ENCODE results near the gene DIAPH1. TPM values are rescaled to one million over a fixed set of nuclear protein-coding genes. Genes with fewer than 3 reads are reported as not detected.

Gene DIAPH1
- total RNA-seq, 1 donor from 2014 or later = 16.7 TPM

Small RNA genes within 50 kb of the gene (small RNA-seq; reads per million reads assigned to genes)
- gene RPS27AP10 = not detected

Other genes with a start within 250 kb of the DIAPH1 start
- gene PCDHGB3, start 248.8 kb downstream of the DIAPH1 start, total RNA-seq = 3.1 TPM
- 4.2 TPM for gene PCDHGA6, start 245.1 kb downstream of the DIAPH1 start, total RNA-seq
- 3.7 TPM for gene PCDHGA7, start 236.3 kb downstream of the DIAPH1 start, total RNA-seq
- 4.7 TPM for gene PCDHGB4, start 231.3 kb downstream of the DIAPH1 start, total RNA-seq
- gene PCDHGA8, start 226.4 kb downstream of the DIAPH1 start, total RNA-seq = 3.7 TPM
- gene PCDHGB5, start 221.1 kb downstream of the DIAPH1 start, total RNA-seq = 3.7 TPM
- 4.7 TPM for gene PCDHGA9, start 216.2 kb downstream of the DIAPH1 start, total RNA-seq
- gene PCDHGB6, start 211.0 kb downstream of the DIAPH1 start, total RNA-seq = 5.2 TPM
- gene PCDHGA10, start 206.0 kb downstream of the DIAPH1 start, total RNA-seq = 4.2 TPM
- 7.3 TPM for gene PCDHGB7, start 201.3 kb downstream of the DIAPH1 start, total RNA-seq
- gene PCDHGA11, start 197.9 kb downstream of the DIAPH1 start, total RNA-seq = 6.8 TPM
- 3.1 TPM for gene PCDHGA12, start 188.5 kb downstream of the DIAPH1 start, total RNA-seq
- gene PCDHGC3, start 143.0 kb downstream of the DIAPH1 start, total RNA-seq = 38.1 TPM
- gene PCDHGC4, start 134.0 kb downstream of the DIAPH1 start, total RNA-seq = 3.7 TPM
- 2.1 TPM for gene PCDHGC5, start 129.9 kb downstream of the DIAPH1 start, total RNA-seq
- gene HDAC3, start 17.8 kb upstream of the DIAPH1 start, total RNA-seq = 40.7 TPM
- under 0.01 TPM for gene RELL2, start 18.0 kb upstream of the DIAPH1 start, total RNA-seq
- gene FCHSD1, start 32.4 kb upstream of the DIAPH1 start, total RNA-seq = 5.2 TPM
- gene ARAP3, start 63.2 kb upstream of the DIAPH1 start, total RNA-seq = 5.2 TPM